ENCODE data around the gene TESK2.

TESK2 gene

DNA sequence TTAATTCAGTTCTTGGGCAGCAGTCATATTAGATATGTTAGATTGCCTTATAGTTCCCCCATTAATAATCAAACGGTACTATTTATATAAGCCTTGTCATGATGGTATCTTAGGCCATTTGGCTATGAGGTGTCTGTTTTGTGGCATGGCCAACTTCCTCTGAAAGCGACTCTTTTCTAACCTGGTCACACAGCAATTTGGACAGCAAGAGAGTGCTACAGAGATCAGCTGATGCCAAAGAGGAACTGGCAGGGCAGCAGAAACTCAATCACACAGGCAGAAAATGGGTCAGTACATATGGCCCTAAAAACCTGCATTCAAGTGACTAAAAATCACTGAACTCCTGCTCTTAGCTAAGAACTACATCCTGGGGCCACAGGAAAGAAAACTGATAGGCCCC lies 137.3 kb downstream of the TESK2 start:
- no peak for DNase-seq
- in situ Hi-C loops (cut with MboI; ENCODE audit: low pct_unique_long_range_greater_than_20kb, low sequenced_read_pairs): loop anchor here (10.0 kb wide), 1 partner anchor 141 kb away; the partner anchor contains the start of gene TESK2

DNA sequence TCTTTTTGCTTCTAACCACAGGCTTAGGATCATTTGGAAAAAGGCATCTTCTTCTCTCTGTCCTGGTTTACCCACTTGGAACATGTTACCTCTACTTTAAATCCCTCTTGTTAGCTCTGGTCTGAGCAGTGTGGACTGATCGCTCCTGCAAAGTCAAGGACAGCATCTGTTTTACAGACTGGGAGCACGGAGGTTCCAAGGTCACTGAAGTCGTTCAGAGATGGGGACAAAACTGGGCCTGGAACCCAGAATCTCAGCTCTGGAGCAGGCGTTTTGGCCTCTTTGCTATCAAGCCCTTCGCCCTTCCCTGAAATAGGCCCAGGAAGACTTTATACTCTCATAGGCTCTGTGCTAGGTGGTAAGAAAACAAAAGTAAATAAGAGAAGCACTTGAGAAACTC lies 139.5 kb downstream of the TESK2 start:
- no peak for DNase-seq
- in situ Hi-C loops (cut with MboI; ENCODE audit: low pct_unique_long_range_greater_than_20kb, low sequenced_read_pairs): loop anchor here (10.0 kb wide), 1 partner anchor 143 kb away; the partner anchor contains the start of gene TESK2

- in situ Hi-C loops (cut with MboI; ENCODE audit: low pct_unique_long_range_greater_than_20kb, low sequenced_read_pairs): no loop called here
- DNase-seq: no peak
These were observed 141.8 kb downstream of the TESK2 start for GRCh38 chr1:45348966-45349677.

DNA sequence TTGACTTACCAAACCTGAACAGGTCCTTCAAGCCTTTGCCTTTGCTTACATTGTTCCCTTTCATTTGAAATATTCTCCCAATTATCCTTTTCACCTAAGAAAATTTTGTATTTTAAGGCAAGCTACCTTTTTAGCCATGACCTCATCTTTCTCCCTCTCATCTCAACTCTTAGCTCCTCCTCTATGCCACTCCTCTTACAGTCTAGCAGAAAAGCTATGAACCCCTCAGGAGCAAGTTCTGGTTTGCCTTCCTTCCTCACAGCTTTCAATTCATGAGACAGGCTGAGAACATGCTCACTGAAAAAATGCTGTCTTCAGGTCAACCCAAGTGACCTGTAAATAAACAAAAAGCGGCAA lies 142.4 kb downstream of the TESK2 start:
- in situ Hi-C loops (cut with MboI; ENCODE audit: low pct_unique_long_range_greater_than_20kb, low sequenced_read_pairs): no loop called here
- DNase-seq: no peak

GRCh38 chr1:45348020-45348419 lies 142.9 kb downstream of the TESK2 start:
- in situ Hi-C loops (cut with MboI; ENCODE audit: low pct_unique_long_range_greater_than_20kb, low sequenced_read_pairs): no loop called here
- DNase-seq: no peak

- DNase-seq: no peak
- in situ Hi-C loops (cut with MboI; ENCODE audit: low pct_unique_long_range_greater_than_20kb, low sequenced_read_pairs): no loop called here
These were observed 144.5 kb downstream of the TESK2 start for GRCh38 chr1:45346473-45346872.

GRCh38 chr1:45345014-45345413 lies 145.9 kb downstream of the TESK2 start:
- no peak for DNase-seq

GRCh38 chr1:45344499-45344898 lies 146.5 kb downstream of the TESK2 start:
- in situ Hi-C loops (cut with MboI; ENCODE audit: low pct_unique_long_range_greater_than_20kb, low sequenced_read_pairs): no loop called here
- DNase-seq: no peak

More at GRCh38 chr1:45345014-45345413, 145.9 kb downstream of the TESK2 start:
- in situ Hi-C loops (cut with MboI; ENCODE audit: low pct_unique_long_range_greater_than_20kb, low sequenced_read_pairs): no loop called here

GRCh38 chr1:45340816-45341466 lies 150.0 kb downstream of the TESK2 start:
- in situ Hi-C loops (cut with MboI; ENCODE audit: low pct_unique_long_range_greater_than_20kb, low sequenced_read_pairs): no loop called here
- peak; percentile 20 for DNase-seq

DNA sequence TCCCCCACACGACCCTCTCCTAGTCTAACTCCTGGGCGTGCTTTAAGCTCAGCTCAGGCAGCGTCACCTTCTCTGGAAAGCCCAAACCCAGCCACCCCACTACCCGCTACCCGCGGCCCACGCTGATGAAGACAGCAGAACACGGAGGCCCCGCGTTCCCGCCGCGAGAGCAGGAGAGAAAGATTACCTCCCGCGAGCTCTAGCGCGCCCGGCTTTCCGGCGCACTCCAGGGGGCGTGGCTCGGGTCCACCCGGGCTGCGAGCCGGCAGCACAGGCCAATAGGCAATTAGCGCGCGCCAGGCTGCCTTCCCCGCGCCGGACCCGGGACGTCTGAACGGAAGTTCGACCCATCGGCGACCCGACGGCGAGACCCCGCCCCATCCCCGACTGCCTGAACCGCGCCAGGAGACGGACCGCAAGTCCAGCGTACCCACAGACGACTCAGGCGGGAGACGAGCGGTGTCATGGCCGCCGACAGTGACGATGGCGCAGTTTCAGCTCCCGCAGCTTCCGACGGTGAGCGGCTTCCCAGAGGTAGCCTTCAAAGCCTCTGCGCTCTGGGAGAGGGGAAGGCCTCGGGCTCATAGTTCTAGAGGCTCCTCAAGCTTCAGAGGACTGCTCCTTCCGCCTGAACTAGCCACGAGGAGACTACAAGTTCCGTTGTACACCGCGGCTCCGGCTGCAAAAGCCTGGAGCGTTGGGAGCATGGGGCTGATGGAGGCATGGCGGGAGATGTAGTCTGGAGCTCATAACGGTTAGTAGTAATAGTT lies 151.0 kb downstream of the TESK2 start, which contains the start of the genes MUTYH and TOE1:
Gene MUTYH, minus strand, starts transcription at position 652 of the 770 bp plus-strand sequence. CDS start 5,935 bp downstream, outside the sequence.
Gene TOE1, plus strand, starts transcription at position 382 of the 770 bp plus-strand sequence. Its CDS starts 83 bp downstream, at position 465.
- in situ Hi-C loops (cut with MboI; ENCODE audit: low pct_unique_long_range_greater_than_20kb, low sequenced_read_pairs): no loop called here

GRCh38 chr1:45337630-45338325 lies 153.2 kb downstream of the TESK2 start:
- in situ Hi-C loops (cut with MboI; ENCODE audit: low pct_unique_long_range_greater_than_20kb, low sequenced_read_pairs): no loop called here
- DNase-seq: no peak

More for the DNA sequence above, 151.0 kb downstream of the TESK2 start, which contains the start of the genes MUTYH and TOE1:
- peak; percentile 95 for DNase-seq

DNA sequence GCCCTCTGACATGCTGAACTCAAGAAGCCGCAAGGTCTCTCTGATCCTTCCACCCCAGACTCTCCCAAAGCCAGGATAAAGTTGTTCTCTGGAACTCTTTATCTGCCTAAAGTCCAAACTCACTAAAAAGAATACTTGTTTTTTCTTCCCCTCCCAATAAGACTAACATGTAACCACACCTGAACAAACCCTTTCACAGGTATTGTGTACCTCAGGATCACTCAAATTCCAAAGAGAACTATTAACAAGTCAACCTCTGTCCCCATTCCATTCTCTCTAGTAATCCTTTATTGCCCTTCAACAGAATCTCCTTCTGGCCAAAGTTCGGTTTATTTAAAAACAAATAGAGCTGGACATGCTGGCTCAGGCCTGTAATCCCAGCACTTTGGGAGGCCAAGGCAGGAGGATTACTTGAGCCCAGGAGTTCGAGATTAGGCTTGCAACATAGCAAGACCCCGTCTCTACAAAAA lies 155.1 kb downstream of the TESK2 start:
- in situ Hi-C loops (cut with MboI; ENCODE audit: low pct_unique_long_range_greater_than_20kb, low sequenced_read_pairs): no loop called here
- no peak for DNase-seq

DNA sequence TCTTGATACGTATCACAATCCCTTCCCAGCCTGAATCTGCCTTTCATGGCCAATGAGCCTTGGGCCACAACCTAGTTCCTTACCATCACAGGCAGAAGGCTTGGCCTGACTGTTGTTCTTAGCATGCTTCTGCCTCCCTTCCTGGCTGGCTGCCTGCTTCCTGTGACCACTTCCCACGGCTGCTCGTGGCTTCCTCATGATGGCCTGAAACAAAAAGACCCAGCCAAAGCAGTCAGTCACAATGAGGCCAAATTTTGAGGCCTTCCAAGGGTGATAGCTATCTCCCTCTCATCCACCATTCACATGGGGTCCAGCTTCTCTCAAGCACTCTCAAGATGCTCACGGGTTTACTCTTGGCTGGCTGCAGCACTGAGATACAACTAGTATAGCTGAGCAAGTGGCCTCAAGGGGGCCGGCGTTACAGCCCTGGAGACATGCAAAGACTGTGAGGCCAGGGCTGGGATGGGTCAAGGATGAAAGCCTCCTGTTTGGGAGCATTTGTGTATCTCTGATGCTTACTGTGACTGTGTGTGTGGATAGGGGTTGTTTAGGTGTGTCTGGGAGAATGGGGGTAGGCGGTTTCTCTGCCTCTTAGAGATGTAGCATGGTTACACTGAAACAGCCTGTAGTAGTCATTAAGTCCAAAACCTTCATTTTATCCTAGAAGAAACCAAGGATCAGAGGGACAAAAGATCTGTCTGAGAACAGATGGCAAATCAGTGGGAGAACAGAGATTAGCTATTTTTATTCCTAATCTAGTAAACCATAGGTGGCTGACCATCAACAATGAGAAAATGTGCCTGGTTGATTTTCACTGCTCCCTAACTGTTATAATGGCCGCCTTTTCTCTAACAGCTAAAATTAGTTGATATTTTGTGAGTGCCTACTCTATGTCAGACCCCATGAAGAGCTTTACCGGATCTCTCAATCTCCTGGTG lies 156.4 kb downstream of the TESK2 start:
- DNase-seq: peak; percentile 47
- in situ Hi-C loops (cut with MboI; ENCODE audit: low pct_unique_long_range_greater_than_20kb, low sequenced_read_pairs): no loop called here

DNA sequence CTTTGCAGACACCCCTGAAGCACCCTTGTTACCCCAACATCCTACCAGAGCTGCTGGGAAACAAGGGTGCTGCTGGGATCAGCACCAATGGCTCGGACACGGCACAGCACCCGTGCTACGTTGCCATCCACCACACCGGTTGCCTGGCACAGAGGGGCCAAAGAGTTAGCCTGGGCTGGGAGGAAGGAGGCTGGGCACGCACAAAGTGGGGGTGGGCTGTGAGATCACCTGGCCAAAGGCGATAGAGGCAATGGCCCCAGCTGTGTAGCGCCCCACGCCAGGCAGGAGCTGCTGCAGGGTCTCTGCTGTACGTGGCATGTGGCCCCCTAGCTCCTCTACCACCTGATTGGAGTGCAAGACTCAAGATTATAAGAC lies 158.6 kb downstream of the TESK2 start:
- no peak for DNase-seq
- in situ Hi-C loops (cut with MboI; ENCODE audit: low pct_unique_long_range_greater_than_20kb, low sequenced_read_pairs): no loop called here

- no peak for DNase-seq
- in situ Hi-C loops (cut with MboI; ENCODE audit: low pct_unique_long_range_greater_than_20kb, low sequenced_read_pairs): no loop called here
These were observed 159.3 kb downstream of the TESK2 start for GRCh38 chr1:45331436-45332345.

- in situ Hi-C loops (cut with MboI; ENCODE audit: low pct_unique_long_range_greater_than_20kb, low sequenced_read_pairs): no loop called here
These were observed 161.5 kb downstream of the TESK2 start for GRCh38 chr1:45329445-45329844.

GRCh38 chr1:45328680-45329079 lies 162.3 kb downstream of the TESK2 start:
- DNase-seq: no peak
- in situ Hi-C loops (cut with MboI; ENCODE audit: low pct_unique_long_range_greater_than_20kb, low sequenced_read_pairs): no loop called here

More at GRCh38 chr1:45329445-45329844, 161.5 kb downstream of the TESK2 start:
- no peak for DNase-seq

Measured in KBM-7 (cell line).